ENCODE results near the gene LHFPL2.

DNA sequence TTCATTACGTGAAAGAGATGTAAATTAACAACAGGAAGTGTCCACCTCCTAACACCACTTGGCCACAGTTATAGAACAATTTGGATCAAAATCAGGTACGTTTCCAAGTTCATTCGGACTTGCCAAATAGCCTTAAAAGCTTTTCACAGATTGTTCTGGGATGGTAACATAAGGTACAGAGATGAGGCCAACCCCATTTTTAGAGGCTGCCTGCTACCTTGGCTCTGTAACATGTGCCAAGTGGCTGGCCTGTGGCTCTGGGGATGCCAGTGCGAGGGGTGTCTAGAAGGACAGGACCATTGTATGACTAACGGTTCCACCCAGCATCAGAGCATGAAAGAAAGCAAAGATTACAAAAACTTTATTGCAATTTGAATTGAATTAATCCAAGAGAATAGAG is 91.0 kb downstream of the LHFPL2 start:
- no peak for TF ChIP-seq FOXM1 (IDR thresholded peaks at IDR 0.05; ENCODE audit: low read depth)
- no peak for TF ChIP-seq TAF1 (IDR thresholded peaks at IDR 0.05; ENCODE audit: borderline replicate concordance, low read depth, low read length)
- TF ChIP-seq ZBTB33 (IDR thresholded peaks at IDR 0.05; ENCODE audit: borderline replicate concordance, low read depth) = no peak
- TF ChIP-seq EZH2phosphoT487 (IDR thresholded peaks at IDR 0.05; ENCODE audit: borderline replicate concordance, low read depth) = no peak
